GM12801 (cell line): ENCODE results near the gene TSPAN8.

Experiments
- CTCF ChIP-seq: IDR thresholded peaks from one replicate; pipeline ENCODE4 v1.5.1; 2011; ENCODE audit warnings: control low read depth; ENCODE audit not compliant: insufficient read length; ENCODE audit errors: extremely low read depth

The TSPAN8 gene

GRCh38 chr12:71157601-71158233 is at the start of gene TSPAN8:
Gene TSPAN8 (minus strand): TSS chr12:71157999. CDS start chr12:71157678, 321 bp downstream.
- no peak for TF ChIP-seq CTCF

- no peak for TF ChIP-seq CTCF
These were observed 43.4 kb upstream of the TSPAN8 start for GRCh38 chr12:71201136-71201679.

GRCh38 chr12:71200706-71201105 is 42.9 kb upstream of the TSPAN8 start:
- TF ChIP-seq CTCF = no peak

- no peak for TF ChIP-seq CTCF
These were observed 39.7 kb upstream of the TSPAN8 start for GRCh38 chr12:71197460-71197859.

GRCh38 chr12:71195338-71195896 is 37.6 kb upstream of the TSPAN8 start:
- no peak for TF ChIP-seq CTCF

- no peak for TF ChIP-seq CTCF
These were observed 36.9 kb upstream of the TSPAN8 start for GRCh38 chr12:71194657-71195056.

GRCh38 chr12:71193041-71193440 is 35.2 kb upstream of the TSPAN8 start:
- no peak for TF ChIP-seq CTCF
